ENCODE results near the gene CDC42BPA. TPM values are rescaled to one million over a fixed set of nuclear protein-coding genes. Genes with fewer than 3 reads are reported as not detected.
A peak's percentile ranks its signal among the peaks of the same experiment; 100 is the strongest.

The CDC42BPA gene
- total RNA-seq, 4 donors from 2014 or later, result 16.8 to 26.9 (median 22.5) TPM

- intact Hi-C loops (cut with DNase I; ENCODE audit: low total_unique reads), result no loop called here
- DNase-seq (ENCODE audit: low spot score in 2 of 2), result peak in 1 of 2 donors; percentile 15
- no peak overlapping the region for H3K4me3 ChIP-seq (ENCODE audit: low read depth, poor library complexity, severe bottlenecking)
- TF ChIP-seq CTCF (IDR thresholded peaks at IDR 0.05) (no peak), POLR2A (IDR thresholded peaks at IDR 0.05) (no peak)
- 44 to 46% methylated on average over 2 of the region's 2 CpGs for WGBS, 2 donors
Observed at GRCh38 chr1:227192163-227192562, 126.1 kb downstream of the CDC42BPA start.

DNA sequence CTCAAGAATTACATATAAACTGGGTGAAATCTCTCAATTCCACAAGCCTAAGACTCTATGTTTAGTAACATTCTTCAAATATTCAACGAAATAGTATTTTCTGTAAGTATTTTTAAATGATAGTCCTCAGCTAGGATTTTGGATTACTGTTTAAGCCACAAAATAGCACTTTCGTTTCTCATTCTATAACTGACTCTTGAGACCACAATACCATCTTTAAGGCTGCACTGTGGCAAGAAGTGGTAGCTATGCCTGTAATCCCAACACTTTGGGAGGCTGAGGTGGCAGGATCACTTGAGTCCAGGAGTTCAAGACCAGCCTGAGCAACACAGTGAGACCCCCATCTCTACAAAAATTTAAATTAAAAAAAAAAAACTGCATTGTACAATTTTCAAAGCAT is 126.7 kb downstream of the CDC42BPA start:
- intact Hi-C loops (cut with DNase I; ENCODE audit: low total_unique reads), result no loop called here
- TF ChIP-seq POLR2A (IDR thresholded peaks at IDR 0.05) (no peak), CTCF (IDR thresholded peaks at IDR 0.05) (no peak)
- no peak overlapping the region for H3K4me3 ChIP-seq (ENCODE audit: low read depth, poor library complexity, severe bottlenecking)
- 54 to 74% methylated on average over 2 of the region's 2 CpGs for WGBS, 2 donors
- DNase-seq (ENCODE audit: low spot score in 2 of 2), result no peak

DNA sequence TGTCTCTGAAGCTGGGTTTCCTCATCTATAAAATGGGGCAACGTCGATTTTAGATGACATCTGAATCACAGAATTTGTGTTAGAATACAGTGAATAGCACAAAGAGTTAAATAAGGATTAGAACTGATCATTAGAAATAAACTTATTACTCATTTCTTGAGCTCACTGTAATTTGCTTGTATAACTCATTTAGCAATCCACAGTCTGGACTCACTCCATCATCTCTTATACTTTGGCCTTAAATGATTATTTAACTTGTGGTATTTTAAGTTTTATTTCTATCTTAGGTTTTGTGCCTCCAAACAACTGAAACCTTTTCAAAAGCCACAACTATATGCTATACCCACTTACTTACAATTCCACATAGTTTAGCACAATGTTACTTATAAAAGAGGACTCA is 128.0 kb downstream of the CDC42BPA start:
- TF ChIP-seq CTCF (IDR thresholded peaks at IDR 0.05), result no peak
- no peak for TF ChIP-seq POLR2A (IDR thresholded peaks at IDR 0.05)
- no peak for DNase-seq (ENCODE audit: low spot score in 2 of 2)
- 91 to 97% methylated on average over 2 of the region's 2 CpGs for WGBS, 2 donors
- intact Hi-C loops (cut with DNase I; ENCODE audit: low total_unique reads), result no loop called here
- no peak overlapping the region for H3K4me3 ChIP-seq (ENCODE audit: low read depth, poor library complexity, severe bottlenecking)

GRCh38 chr1:227185291-227185690 is 133.0 kb downstream of the CDC42BPA start:
- WGBS, 2 donors, result 81 to 85% methylated on average over 9 of the region's 9 CpGs
- TF ChIP-seq POLR2A (IDR thresholded peaks at IDR 0.05), result no peak
- no peak for TF ChIP-seq CTCF (IDR thresholded peaks at IDR 0.05)
- intact Hi-C loops (cut with DNase I; ENCODE audit: low total_unique reads), result no loop called here

GRCh38 chr1:227182012-227182411 is 136.3 kb downstream of the CDC42BPA start:
- TF ChIP-seq CTCF (IDR thresholded peaks at IDR 0.05) (no peak), POLR2A (IDR thresholded peaks at IDR 0.05) (no peak)

More at GRCh38 chr1:227185291-227185690, 133.0 kb downstream of the CDC42BPA start:
- H3K4me3 ChIP-seq (ENCODE audit: low read depth, poor library complexity, severe bottlenecking), result no peak overlapping the region
- DNase-seq (ENCODE audit: low spot score in 2 of 2), result no peak

DNA sequence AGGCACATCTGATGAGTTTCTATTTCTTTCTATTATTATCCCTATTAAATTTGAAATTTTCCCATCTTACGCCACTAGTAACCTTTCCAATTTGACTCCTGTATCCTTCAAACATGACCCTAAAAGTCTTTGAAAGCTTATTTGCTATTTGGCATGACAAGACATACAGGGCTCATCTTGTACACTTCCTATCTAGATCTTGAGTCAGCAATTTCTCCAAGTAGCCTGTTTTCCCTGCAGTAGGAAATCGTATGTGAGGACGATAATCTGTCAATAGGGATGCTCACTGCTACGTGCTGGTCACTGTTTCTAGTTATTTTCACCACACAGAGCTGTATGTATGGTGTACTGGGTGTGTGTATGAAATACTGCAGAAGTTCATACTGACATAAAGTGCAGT is 142.7 kb downstream of the CDC42BPA start:
- intact Hi-C loops (cut with DNase I; ENCODE audit: low total_unique reads), result no loop called here
- no peak for TF ChIP-seq CTCF (IDR thresholded peaks at IDR 0.05)
- no peak for TF ChIP-seq POLR2A (IDR thresholded peaks at IDR 0.05)
- H3K4me3 ChIP-seq (ENCODE audit: low read depth, poor library complexity, severe bottlenecking), result no peak overlapping the region
- 93 to 96% methylated on average over 4 of the region's 4 CpGs for WGBS, 2 donors
- no peak for DNase-seq (ENCODE audit: low spot score in 2 of 2)

More at GRCh38 chr1:227182012-227182411, 136.3 kb downstream of the CDC42BPA start:
- WGBS, 2 donors, result 94 to 97% methylated on average over 3 of the region's 3 CpGs
- no peak for DNase-seq (ENCODE audit: low spot score in 2 of 2)
- intact Hi-C loops (cut with DNase I; ENCODE audit: low total_unique reads), result no loop called here
- no peak overlapping the region for H3K4me3 ChIP-seq (ENCODE audit: low read depth, poor library complexity, severe bottlenecking)

Data from lower leg skin (tissue), 4 donors.